ENCODE results near the gene ADORA1. TPM values are rescaled to one million over a fixed set of nuclear protein-coding genes. Genes with fewer than 3 reads are reported as not detected.

Gene ADORA1
- polyA plus RNA-seq, 1 of the 3 experiments (the other 2 are of a cell fraction): 4.8 TPM

GRCh38 chr1:203142684-203143408 is 15.3 kb downstream of the ADORA1 start:
- Histone ChIP-seq H3K79me2 (ENCODE audit: insufficient read depth) (no peaks in the 10 kb centered on the region), H3K36me3 (replicated peaks in 1 of 2; ENCODE audit: control insufficient read depth in 1 of 2, insufficient read depth in 2 of 2, low read length in 1 of 2) (no peaks in the 10 kb centered on the region), H3K27me3 (ENCODE audit: insufficient read depth) (no peaks in the 10 kb centered on the region), H3F3A (replicated peaks; ENCODE audit: insufficient read depth) (no peaks in the 10 kb centered on the region), H3K4me3 (ENCODE audit: low read depth in 2 of 2, low read length in 1 of 2) (no peak overlapping the region), H2AFZ (ENCODE audit: low read depth) (no peak overlapping the region), H3K27ac (ENCODE audit: low read depth in 2 of 2, low read length in 1 of 2) (no peak overlapping the region), H3K9me2 (no peaks in the 10 kb centered on the region), H3K9me3 (no peaks in the 10 kb centered on the region), H4K20me1 (ENCODE audit: insufficient read depth) (no peaks in the 10 kb centered on the region), H3K4me2 (no peak overlapping the region), H3K9ac (no peak overlapping the region), H3K4me1 (ENCODE audit: control insufficient read depth in 1 of 2, insufficient read depth in 2 of 2, low read depth in 1 of 2, low read length in 1 of 2) (peaks cover 4 to 37% of the 10 kb centered on the region in 2 experiments; a peak in 1 of 4 replicates)
- no peak for DNase-seq
- ChIA-PET CTCF (interaction anchor here (1.1 to 4.2 kb wide), 4 partner anchors 13 to 126 kb away, joined by 3 to 18 read pairs (median 4); no protein-coding TSS in a partner anchor), POLR2A (no interaction called here)
- WGBS (ENCODE audit: low lambda C conversion rate): 79% methylated on average over 4 of the region's 5 CpGs
- TF ChIP-seq TCF12 (IDR thresholded peaks at IDR 0.05) (no peak), POLR2AphosphoS5 (IDR thresholded peaks at IDR 0.05; ENCODE audit: low read depth, low read length) (no peak), MEF2A (IDR thresholded peaks at IDR 0.05; ENCODE audit: borderline replicate concordance, low read depth) (no peak), GABPA (IDR thresholded peaks at IDR 0.05; ENCODE audit: low read depth) (no peak), SMC3 (IDR thresholded peaks at IDR 0.05; ENCODE audit: low read depth, low read length) (no peak), USF2 (IDR thresholded peaks at IDR 0.05; ENCODE audit: borderline replicate concordance, low read depth, low read length) (no peak), EP300 (IDR thresholded peaks at IDR 0.05; ENCODE audit: borderline replicate concordance in 1 of 2, low read depth in 1 of 2, low read length in 1 of 2) (no peak), NFIC (IDR thresholded peaks at IDR 0.05; ENCODE audit: borderline replicate concordance) (no peak), MAX (IDR thresholded peaks at IDR 0.05; ENCODE audit: low read depth) (no peak), CTCF (IDR thresholded peaks at IDR 0.05) (no peak), CHD2 (IDR thresholded peaks at IDR 0.05; ENCODE audit: low read length, partially characterized antibody) (no peak), FOSL2 (IDR thresholded peaks at IDR 0.05; ENCODE audit: borderline replicate concordance, low read depth) (no peak), NRF1 (IDR thresholded peaks at IDR 0.05; ENCODE audit: low read depth, low read length) (no peak), IRF3 (IDR thresholded peaks at IDR 0.05; ENCODE audit: low read depth, low read length) (no peak)

Data from SK-N-SH (cell line).